HepG2 (cell line): Measurements from ENCODE around the gene PRR14. TPM values are rescaled to one million over a fixed set of nuclear protein-coding genes. Genes with fewer than 3 reads are reported as not detected.

Source experiments
- KMT2B ChIP-seq: IDR thresholded peaks from 2 replicates; pipeline ENCODE4 v1.6.1; 2016; ENCODE audit warnings: missing genetic modification reagents, missing compliant biosample characterization
- MXD4 ChIP-seq: IDR thresholded peaks from 2 replicates; pipeline ENCODE4 v1.6.1; 2016; ENCODE audit warnings: mild to moderate bottlenecking, missing biosample characterization, missing genetic modification reagents
- POLR2AphosphoS2 ChIP-seq: IDR thresholded peaks from 2 replicates; pipeline ENCODE4 v1.6.1; 2011; ENCODE audit warnings: low read depth, low read length, improper control_type of control experiment
- TAF15 ChIP-seq: fragments of 200-400 bp; formaldehyde crosslinking; IDR thresholded peaks from one replicate; pipeline ENCODE4 v1.6.1; 2018; ENCODE audit warnings: mild to moderate bottlenecking, low read depth, low read length; ENCODE audit not compliant: poor library complexity, severe bottlenecking
- ZNF367 ChIP-seq: sonication (generic); formaldehyde crosslinking; IDR thresholded peaks from 2 replicates; pipeline ENCODE4 v1.4.0; 2020; ENCODE audit warnings: missing genetic modification reagents, borderline replicate concordance
- ZNF496 ChIP-seq: sonication (generic); formaldehyde crosslinking; IDR thresholded peaks from 2 replicates; pipeline ENCODE4 v1.8.1; 2023; ENCODE audit warnings: mild to moderate bottlenecking, moderate library complexity, missing genetic modification reagents; ENCODE audit not compliant: insufficient replicate concordance
- polyA plus RNA-seq, 8 experiments: library from polyadenylated mRNA; depleted of rRNA in 3 of 8; stranded (reverse) in 7 of 8; unstranded in 1 of 8; fragments of >200 nt; fragmentation: Illumina TruSeq in 4 of 8; extraction: Trizol in 4 of 8; gene quantifications; 2 replicates each; pipeline versions ENCODE4 v1.2.1 to v1.2.3, GENCODE V29; 2011 to 2016; ENCODE audit warnings: low read depth in 4 of 8, missing spikeins in 1 of 8, mixed read lengths in 1 of 8; ENCODE audit not compliant: insufficient read depth in 1 of 8
- total RNA-seq, 5 experiments: library from RNA; depleted of rRNA; stranded (reverse); fragments of >200 nt; fragmentation: Illumina TruSeq; extraction: Trizol; gene quantifications; 2 replicates each; pipeline ENCODE4 v1.2.3, GENCODE V29; 2016; ENCODE audit warnings: low read depth in 1 of 5
- TF ChIP-seq, protein P1 (sequence below): sonication (generic); formaldehyde crosslinking; IDR thresholded peaks from 2 replicates; pipeline ENCODE4 v1.4.0; 2020; ENCODE audit warnings: mild to moderate bottlenecking, low read depth, missing genetic modification reagents
- TF ChIP-seq, protein P2 (sequence below): sonication (generic); formaldehyde crosslinking; IDR thresholded peaks from 2 replicates; pipeline ENCODE4 v1.5.0; 2020; ENCODE audit warnings: mild to moderate bottlenecking, missing genetic modification reagents, borderline replicate concordance
- TF ChIP-seq, protein P3 (sequence below): sonication (generic); formaldehyde crosslinking; IDR thresholded peaks from 2 replicates; pipeline ENCODE4 v1.5.1; 2020; ENCODE audit warnings: mild to moderate bottlenecking, missing genetic modification reagents
- TF ChIP-seq, protein P4 (sequence below): sonication (generic); formaldehyde crosslinking; conservative IDR thresholded peaks from 2 replicates; pipeline ENCODE4 v1.5.0; 2020; ENCODE audit warnings: missing genetic modification reagents
- TF ChIP-seq, protein P5 (sequence below): sonication (generic); formaldehyde crosslinking; IDR thresholded peaks from 2 replicates; pipeline ENCODE4 v1.4.0; 2020; ENCODE audit warnings: missing genetic modification reagents

The PRR14 gene
- total and polyA plus RNA-seq, 2 of the 13 experiments (the other 11 are each of a cell fraction or from before 2014, with no cell fraction given) = 8.4 to 11.0 TPM

DNA sequence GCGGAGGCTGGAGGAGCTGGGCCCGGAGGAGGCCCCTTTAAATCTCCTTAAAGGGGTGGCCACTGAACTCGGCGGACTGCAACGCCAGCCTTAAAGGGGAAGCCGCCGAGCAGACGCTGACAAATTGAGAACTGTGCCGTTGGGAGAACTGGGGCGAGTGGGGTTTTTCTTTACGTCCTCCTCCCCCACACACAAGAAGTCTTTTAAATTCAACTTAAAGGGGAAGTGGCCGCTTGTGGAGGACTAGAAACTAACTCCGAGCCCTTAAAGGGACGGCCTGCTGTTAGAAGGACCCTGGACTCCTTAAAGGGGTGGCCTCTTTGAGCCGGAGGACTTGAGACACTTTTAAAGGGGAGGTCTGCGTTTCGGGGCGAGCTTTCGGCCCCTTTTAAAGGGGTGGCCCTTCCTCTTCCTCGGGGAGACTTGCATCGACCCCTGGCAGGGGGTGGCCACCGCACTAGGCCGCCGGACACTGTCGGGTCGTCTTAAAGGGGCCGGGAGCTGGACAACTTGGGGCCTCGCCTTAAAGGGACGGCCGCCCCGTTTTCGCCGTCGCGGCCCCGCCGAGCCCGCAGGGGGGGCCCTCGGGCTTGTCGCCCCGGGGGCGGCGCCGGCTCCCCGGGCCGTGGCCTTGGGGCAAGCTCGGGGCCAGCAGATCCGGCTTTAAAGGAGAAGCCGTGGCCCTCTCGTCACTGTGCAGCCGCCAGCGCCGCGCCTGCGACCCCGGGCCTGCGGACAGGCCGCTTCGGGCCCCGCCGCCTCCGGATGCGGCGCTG, 8.2 kb downstream of the PRR14 start (continued):
- TF ChIP-seq, protein P1, sequence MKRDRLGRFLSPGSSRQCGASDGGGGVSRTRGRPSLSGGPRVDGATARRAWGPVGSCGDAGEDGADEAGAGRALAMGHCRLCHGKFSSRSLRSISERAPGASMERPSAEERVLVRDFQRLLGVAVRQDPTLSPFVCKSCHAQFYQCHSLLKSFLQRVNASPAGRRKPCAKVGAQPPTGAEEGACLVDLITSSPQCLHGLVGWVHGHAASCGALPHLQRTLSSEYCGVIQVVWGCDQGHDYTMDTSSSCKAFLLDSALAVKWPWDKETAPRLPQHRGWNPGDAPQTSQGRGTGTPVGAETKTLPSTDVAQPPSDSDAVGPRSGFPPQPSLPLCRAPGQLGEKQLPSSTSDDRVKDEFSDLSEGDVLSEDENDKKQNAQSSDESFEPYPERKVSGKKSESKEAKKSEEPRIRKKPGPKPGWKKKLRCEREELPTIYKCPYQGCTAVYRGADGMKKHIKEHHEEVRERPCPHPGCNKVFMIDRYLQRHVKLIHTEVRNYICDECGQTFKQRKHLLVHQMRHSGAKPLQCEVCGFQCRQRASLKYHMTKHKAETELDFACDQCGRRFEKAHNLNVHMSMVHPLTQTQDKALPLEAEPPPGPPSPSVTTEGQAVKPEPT (CRISPR knock-in tag) = no peak
- no peak for TF ChIP-seq ZNF496 (CRISPR knock-in tag)
- TF ChIP-seq KMT2B (CRISPR knock-in tag) = peak; percentile 53
- peak; percentile 62 for TF ChIP-seq ZNF367 (CRISPR knock-in tag)
- TF ChIP-seq, protein P2, sequence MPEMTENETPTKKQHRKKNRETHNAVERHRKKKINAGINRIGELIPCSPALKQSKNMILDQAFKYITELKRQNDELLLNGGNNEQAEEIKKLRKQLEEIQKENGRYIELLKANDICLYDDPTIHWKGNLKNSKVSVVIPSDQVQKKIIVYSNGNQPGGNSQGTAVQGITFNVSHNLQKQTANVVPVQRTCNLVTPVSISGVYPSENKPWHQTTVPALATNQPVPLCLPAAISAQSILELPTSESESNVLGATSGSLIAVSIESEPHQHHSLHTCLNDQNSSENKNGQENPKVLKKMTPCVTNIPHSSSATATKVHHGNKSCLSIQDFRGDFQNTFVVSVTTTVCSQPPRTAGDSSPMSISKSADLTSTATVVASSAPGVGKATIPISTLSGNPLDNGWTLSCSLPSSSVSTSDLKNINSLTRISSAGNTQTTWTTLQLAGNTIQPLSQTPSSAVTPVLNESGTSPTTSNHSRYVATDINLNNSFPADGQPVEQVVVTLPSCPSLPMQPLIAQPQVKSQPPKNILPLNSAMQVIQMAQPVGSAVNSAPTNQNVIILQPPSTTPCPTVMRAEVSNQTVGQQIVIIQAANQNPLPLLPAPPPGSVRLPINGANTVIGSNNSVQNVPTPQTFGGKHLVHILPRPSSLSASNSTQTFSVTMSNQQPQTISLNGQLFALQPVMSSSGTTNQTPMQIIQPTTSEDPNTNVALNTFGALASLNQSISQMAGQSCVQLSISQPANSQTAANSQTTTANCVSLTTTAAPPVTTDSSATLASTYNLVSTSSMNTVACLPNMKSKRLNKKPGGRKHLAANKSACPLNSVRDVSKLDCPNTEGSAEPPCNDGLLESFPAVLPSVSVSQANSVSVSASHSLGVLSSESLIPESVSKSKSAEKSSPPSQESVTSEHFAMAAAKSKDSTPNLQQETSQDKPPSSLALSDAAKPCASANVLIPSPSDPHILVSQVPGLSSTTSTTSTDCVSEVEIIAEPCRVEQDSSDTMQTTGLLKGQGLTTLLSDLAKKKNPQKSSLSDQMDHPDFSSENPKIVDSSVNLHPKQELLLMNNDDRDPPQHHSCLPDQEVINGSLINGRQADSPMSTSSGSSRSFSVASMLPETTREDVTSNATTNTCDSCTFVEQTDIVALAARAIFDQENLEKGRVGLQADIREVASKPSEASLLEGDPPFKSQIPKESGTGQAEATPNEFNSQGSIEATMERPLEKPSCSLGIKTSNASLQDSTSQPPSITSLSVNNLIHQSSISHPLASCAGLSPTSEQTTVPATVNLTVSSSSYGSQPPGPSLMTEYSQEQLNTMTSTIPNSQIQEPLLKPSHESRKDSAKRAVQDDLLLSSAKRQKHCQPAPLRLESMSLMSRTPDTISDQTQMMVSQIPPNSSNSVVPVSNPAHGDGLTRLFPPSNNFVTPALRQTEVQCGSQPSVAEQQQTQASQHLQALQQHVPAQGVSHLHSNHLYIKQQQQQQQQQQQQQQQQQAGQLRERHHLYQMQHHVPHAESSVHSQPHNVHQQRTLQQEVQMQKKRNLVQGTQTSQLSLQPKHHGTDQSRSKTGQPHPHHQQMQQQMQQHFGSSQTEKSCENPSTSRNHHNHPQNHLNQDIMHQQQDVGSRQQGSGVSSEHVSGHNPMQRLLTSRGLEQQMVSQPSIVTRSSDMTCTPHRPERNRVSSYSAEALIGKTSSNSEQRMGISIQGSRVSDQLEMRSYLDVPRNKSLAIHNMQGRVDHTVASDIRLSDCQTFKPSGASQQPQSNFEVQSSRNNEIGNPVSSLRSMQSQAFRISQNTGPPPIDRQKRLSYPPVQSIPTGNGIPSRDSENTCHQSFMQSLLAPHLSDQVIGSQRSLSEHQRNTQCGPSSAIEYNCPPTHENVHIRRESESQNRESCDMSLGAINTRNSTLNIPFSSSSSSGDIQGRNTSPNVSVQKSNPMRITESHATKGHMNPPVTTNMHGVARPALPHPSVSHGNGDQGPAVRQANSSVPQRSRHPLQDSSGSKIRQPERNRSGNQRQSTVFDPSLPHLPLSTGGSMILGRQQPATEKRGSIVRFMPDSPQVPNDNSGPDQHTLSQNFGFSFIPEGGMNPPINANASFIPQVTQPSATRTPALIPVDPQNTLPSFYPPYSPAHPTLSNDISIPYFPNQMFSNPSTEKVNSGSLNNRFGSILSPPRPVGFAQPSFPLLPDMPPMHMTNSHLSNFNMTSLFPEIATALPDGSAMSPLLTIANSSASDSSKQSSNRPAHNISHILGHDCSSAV = 0 out of 2 replicates have a peak, but pooled peaks have one; percentile 46
- TF ChIP-seq, protein P3, sequence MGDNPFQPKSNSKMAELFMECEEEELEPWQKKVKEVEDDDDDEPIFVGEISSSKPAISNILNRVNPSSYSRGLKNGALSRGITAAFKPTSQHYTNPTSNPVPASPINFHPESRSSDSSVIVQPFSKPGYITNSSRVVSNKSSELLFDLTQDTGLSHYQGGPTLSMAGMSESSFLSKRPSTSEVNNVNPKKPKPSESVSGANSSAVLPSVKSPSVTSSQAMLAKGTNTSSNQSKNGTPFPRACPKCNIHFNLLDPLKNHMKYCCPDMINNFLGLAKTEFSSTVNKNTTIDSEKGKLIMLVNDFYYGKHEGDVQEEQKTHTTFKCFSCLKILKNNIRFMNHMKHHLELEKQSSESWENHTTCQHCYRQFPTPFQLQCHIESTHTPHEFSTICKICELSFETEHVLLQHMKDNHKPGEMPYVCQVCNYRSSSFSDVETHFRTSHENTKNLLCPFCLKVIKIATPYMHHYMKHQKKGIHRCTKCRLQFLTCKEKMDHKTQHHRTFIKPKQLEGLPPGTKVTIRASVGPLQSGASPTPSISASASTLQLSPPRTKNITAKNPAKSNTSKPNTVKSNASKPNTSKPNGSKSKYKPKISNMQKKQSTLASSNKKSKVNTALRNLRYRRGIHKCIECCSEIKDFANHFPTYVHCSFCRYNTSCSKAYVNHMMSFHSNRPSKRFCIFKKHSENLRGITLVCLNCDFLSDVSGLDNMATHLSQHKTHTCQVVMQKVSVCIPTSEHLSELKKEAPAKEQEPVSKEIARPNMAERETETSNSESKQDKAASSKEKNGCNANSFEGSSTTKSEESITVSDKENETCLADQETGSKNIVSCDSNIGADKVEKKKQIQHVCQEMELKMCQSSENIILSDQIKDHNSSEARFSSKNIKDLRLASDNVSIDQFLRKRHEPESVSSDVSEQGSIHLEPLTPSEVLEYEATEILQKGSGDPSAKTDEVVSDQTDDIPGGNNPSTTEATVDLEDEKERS = no peak
- TF ChIP-seq MXD4 = no peak
- TF ChIP-seq, protein P4, sequence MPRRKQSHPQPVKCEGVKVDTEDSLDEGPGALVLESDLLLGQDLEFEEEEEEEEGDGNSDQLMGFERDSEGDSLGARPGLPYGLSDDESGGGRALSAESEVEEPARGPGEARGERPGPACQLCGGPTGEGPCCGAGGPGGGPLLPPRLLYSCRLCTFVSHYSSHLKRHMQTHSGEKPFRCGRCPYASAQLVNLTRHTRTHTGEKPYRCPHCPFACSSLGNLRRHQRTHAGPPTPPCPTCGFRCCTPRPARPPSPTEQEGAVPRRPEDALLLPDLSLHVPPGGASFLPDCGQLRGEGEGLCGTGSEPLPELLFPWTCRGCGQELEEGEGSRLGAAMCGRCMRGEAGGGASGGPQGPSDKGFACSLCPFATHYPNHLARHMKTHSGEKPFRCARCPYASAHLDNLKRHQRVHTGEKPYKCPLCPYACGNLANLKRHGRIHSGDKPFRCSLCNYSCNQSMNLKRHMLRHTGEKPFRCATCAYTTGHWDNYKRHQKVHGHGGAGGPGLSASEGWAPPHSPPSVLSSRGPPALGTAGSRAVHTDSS (CRISPR knock-in tag) = no peak
- no peak for TF ChIP-seq POLR2AphosphoS2
- TF ChIP-seq TAF15 = no peak
- TF ChIP-seq, protein P5, sequence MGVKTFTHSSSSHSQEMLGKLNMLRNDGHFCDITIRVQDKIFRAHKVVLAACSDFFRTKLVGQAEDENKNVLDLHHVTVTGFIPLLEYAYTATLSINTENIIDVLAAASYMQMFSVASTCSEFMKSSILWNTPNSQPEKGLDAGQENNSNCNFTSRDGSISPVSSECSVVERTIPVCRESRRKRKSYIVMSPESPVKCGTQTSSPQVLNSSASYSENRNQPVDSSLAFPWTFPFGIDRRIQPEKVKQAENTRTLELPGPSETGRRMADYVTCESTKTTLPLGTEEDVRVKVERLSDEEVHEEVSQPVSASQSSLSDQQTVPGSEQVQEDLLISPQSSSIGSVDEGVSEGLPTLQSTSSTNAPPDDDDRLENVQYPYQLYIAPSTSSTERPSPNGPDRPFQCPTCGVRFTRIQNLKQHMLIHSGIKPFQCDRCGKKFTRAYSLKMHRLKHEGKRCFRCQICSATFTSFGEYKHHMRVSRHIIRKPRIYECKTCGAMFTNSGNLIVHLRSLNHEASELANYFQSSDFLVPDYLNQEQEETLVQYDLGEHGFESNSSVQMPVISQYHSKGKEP (CRISPR knock-in tag) = no peak
